H1 (cell line): ENCODE data around the gene CCDC33. TPM values are rescaled to one million over a fixed set of nuclear protein-coding genes. Genes with fewer than 3 reads are reported as not detected.
A peak's percentile ranks its signal among the peaks of the same experiment; 100 is the strongest.

Experiments
- CTCF ChIA-PET: fragments of 300-600 bp; sonication (Branson Sonifier 250); formaldehyde crosslinking; loops from one replicate; lab custom pipeline; 2021; ENCODE audit not compliant: partially characterized antibody; lab: Charles Lee
- POLR2A ChIA-PET: fragments of 300-600 bp; sonication (Branson Sonifier 250); formaldehyde crosslinking; loops from one replicate; lab custom pipeline; 2021; ENCODE audit warnings: inconsistent platforms; ENCODE audit not compliant: partially characterized antibody; lab: Charles Lee
- DNase-seq, 2 experiments: peaks; one replicate each; pipeline versions ENCODE4 v3.0.0 to v3.0.0-alpha.2; 2010 to 2022; ENCODE audit warnings: low spot score in 2 of 2, low read depth in 1 of 2, mixed read lengths in 1 of 2
- FAIRE-seq: peaks from 2 replicates; lab custom pipeline; 2011; peaks lifted over from hg19 to GRCh38; lab: Jason Lieb, UNC
- H2AFZ ChIP-seq: 2 replicates; pipeline ENCODE4 v1.8.1; 2012; ENCODE audit warnings: low read length, inconsistent platforms
- H2AK5ac ChIP-seq: 2 replicates; pipeline ENCODE4 v1.6.1; 2013; ENCODE audit warnings: low read depth, low read length
- H2BK120ac ChIP-seq: replicated peaks from 2 replicates; pipeline ENCODE3; 2013; ENCODE audit warnings: low read depth, low read length, inconsistent platforms
- H2BK12ac ChIP-seq: 2 replicates; pipeline ENCODE4 v1.6.1; 2013; ENCODE audit warnings: low read depth, low read length
- H2BK15ac ChIP-seq: 2 replicates; pipeline ENCODE4 v1.6.1; 2013; ENCODE audit warnings: low read length
- H2BK20ac ChIP-seq: 2 replicates; pipeline ENCODE4 v1.6.1; 2013; ENCODE audit warnings: low read length
- H2BK5ac ChIP-seq: 2 replicates; pipeline ENCODE4 v1.6.1; 2013; ENCODE audit warnings: low read depth, low read length
- H3K14ac ChIP-seq: 2 replicates; pipeline ENCODE4 v1.6.1; 2013; ENCODE audit warnings: inconsistent platforms; ENCODE audit not compliant: insufficient read length
- H3K18ac ChIP-seq: 2 replicates; pipeline ENCODE4 v1.6.1; 2013; ENCODE audit warnings: low read length; ENCODE audit errors: extremely low read depth
- H3K23ac ChIP-seq: 2 replicates; pipeline ENCODE4 v1.6.1; 2013; ENCODE audit warnings: inconsistent platforms; ENCODE audit not compliant: insufficient read length
- H3K23me2 ChIP-seq: 2 replicates; pipeline ENCODE4 v1.6.1; 2013; ENCODE audit warnings: low read depth, low read length
- H3K27ac ChIP-seq: 2 replicates; pipeline ENCODE4 v1.6.1; 2011; ENCODE audit warnings: low read depth, low read length, inconsistent platforms
- H3K27me3 ChIP-seq, 4 experiments: replicated peaks in 1 of 4; 1 replicate in 1 of 4; 2 replicates in 3 of 4; pipeline versions ENCODE4 v1.6.1 to v1.8.1; 2011 to 2013; ENCODE audit warnings: low read length in 3 of 4, mild to moderate bottlenecking in 3 of 4, inconsistent platforms in 2 of 4, mixed read lengths in 2 of 4, moderate library complexity in 1 of 4; ENCODE audit not compliant: control insufficient read depth in 3 of 4, insufficient read depth in 3 of 4; ENCODE audit errors: extremely low read depth in 1 of 4
- H3K36me3 ChIP-seq, 4 experiments: 2 replicates each; pipeline versions ENCODE4 v1.6.1 to v1.8.1; 2011 to 2013; ENCODE audit warnings: mild to moderate bottlenecking in 4 of 4, low read length in 3 of 4, moderate library complexity in 2 of 4, control low read depth in 1 of 4, inconsistent platforms in 1 of 4; ENCODE audit not compliant: insufficient read depth in 4 of 4, control insufficient read depth in 2 of 4
- H3K4ac ChIP-seq: replicated peaks from 2 replicates; pipeline ENCODE3; 2013; ENCODE audit warnings: low read length, low read depth, mixed read lengths, inconsistent platforms; ENCODE audit not compliant: insufficient read length
- H3K4me1 ChIP-seq, 4 experiments: replicated peaks in 1 of 4; 1 replicate in 1 of 4; 2 replicates in 3 of 4; pipeline versions ENCODE4 v1.6.1 to v1.8.1; 2011 to 2013; ENCODE audit warnings: low read length in 3 of 4, inconsistent platforms in 2 of 4, mixed read lengths in 1 of 4; ENCODE audit not compliant: insufficient read depth in 4 of 4, control insufficient read depth in 3 of 4
- H3K4me2 ChIP-seq, 2 experiments: 2 replicates each; pipeline versions ENCODE4 v1.6.1 to v1.8.1; 2011 to 2013; ENCODE audit warnings: low read depth in 2 of 2, low read length in 2 of 2, control low read depth in 1 of 2, inconsistent platforms in 1 of 2, mild to moderate bottlenecking in 1 of 2; ENCODE audit not compliant: insufficient read depth in 1 of 2
- H3K4me3 ChIP-seq, 4 experiments: fragments of 200-600, 300-600 bp in 1 of 4; sonication (generic), shearing (Covaris generic), sonication (Bioruptor Twin) in 1 of 4; 2 replicates each; pipeline versions ENCODE4 v1.5.1 to v1.8.1; 2011 to 2016; ENCODE audit warnings: low read length in 4 of 4, low read depth in 3 of 4, control low read depth in 2 of 4, inconsistent platforms in 2 of 4, mild to moderate bottlenecking in 2 of 4, mixed read lengths in 1 of 4, moderate library complexity in 1 of 4; ENCODE audit not compliant: insufficient read depth in 2 of 4; ENCODE audit errors: extremely low read depth in 1 of 4
- H3K56ac ChIP-seq: replicated peaks from 2 replicates; pipeline ENCODE3; 2013; ENCODE audit warnings: low read depth, mild to moderate bottlenecking, mixed read lengths, low read length, inconsistent platforms; ENCODE audit not compliant: insufficient read length
- H3K79me1 ChIP-seq: 2 replicates; pipeline ENCODE4 v1.6.1; 2013; ENCODE audit warnings: low read depth, low read length, control low read depth
- H3K79me2 ChIP-seq, 2 experiments: 2 replicates each; pipeline versions ENCODE4 v1.6.1 to v1.8.1; 2012 to 2013; ENCODE audit warnings: low read length in 2 of 2, mild to moderate bottlenecking in 2 of 2, inconsistent platforms in 1 of 2; ENCODE audit not compliant: insufficient read depth in 2 of 2, control insufficient read depth in 1 of 2
- H3K9ac ChIP-seq, 4 experiments: replicated peaks in 1 of 4; 1 replicate in 1 of 4; 2 replicates in 3 of 4; pipeline versions ENCODE4 v1.6.1 to v1.8.1; 2011 to 2013; ENCODE audit warnings: low read depth in 3 of 4, low read length in 3 of 4, control low read depth in 2 of 4, mild to moderate bottlenecking in 2 of 4, moderate library complexity in 2 of 4, inconsistent platforms in 1 of 4; ENCODE audit errors: extremely low read depth in 1 of 4
- H3K9me3 ChIP-seq, 2 experiments: 2 replicates each; pipeline versions ENCODE4 v1.6.1 to v1.8.1; 2012 to 2013; ENCODE audit warnings: mild to moderate bottlenecking in 2 of 2, moderate library complexity in 2 of 2, control low read depth in 1 of 2, inconsistent platforms in 1 of 2, low read depth in 1 of 2, low read length in 1 of 2, mixed read lengths in 1 of 2; ENCODE audit not compliant: insufficient read depth in 2 of 2
- H4K20me1 ChIP-seq, 2 experiments: replicated peaks in 1 of 2; 2 replicates each; pipeline versions ENCODE3 to v1.8.1; 2011 to 2013; ENCODE audit warnings: inconsistent platforms in 2 of 2, low read length in 2 of 2, mild to moderate bottlenecking in 1 of 2; ENCODE audit not compliant: insufficient read depth in 2 of 2, control insufficient read depth in 1 of 2
- H4K5ac ChIP-seq: 2 replicates; pipeline ENCODE4 v1.6.1; 2013; ENCODE audit warnings: low read length, low read depth, mixed read lengths, inconsistent platforms; ENCODE audit not compliant: insufficient read length
- H4K8ac ChIP-seq: 2 replicates; pipeline ENCODE4 v1.8.0; 2013; ENCODE audit warnings: mild to moderate bottlenecking, moderate library complexity, low read length, inconsistent platforms; ENCODE audit not compliant: insufficient read depth; ENCODE audit errors: extremely low read depth
- H4K91ac ChIP-seq: replicated peaks from 2 replicates; pipeline ENCODE3; 2013; ENCODE audit warnings: low read length, mixed read lengths, inconsistent platforms; ENCODE audit not compliant: insufficient read length
- ATF3 ChIP-seq: IDR thresholded peaks from 2 replicates; pipeline ENCODE4 v1.6.1; 2011; ENCODE audit warnings: low read depth, mild to moderate bottlenecking, low read length; ENCODE audit not compliant: insufficient read depth
- BCL11A ChIP-seq, 2 experiments: IDR thresholded peaks; one replicate each; pipeline ENCODE4 v1.6.1; 2011; ENCODE audit warnings: low read depth in 2 of 2, low read length in 2 of 2, mild to moderate bottlenecking in 2 of 2
- CREB1 ChIP-seq: IDR thresholded peaks from 2 replicates; pipeline ENCODE4 v1.6.1; 2012; ENCODE audit warnings: inconsistent platforms
- CTBP2 ChIP-seq: IDR thresholded peaks from 2 replicates; pipeline ENCODE4 v1.7.0; 2011; ENCODE audit warnings: borderline replicate concordance, mild to moderate bottlenecking, moderate library complexity, mixed read lengths, low read length; ENCODE audit not compliant: insufficient read depth, insufficient read length
- CTCF ChIP-seq, 3 experiments: IDR thresholded peaks; 1 replicate in 2 of 3; 2 replicates in 1 of 3; pipeline versions ENCODE4 v1.5.1 to v1.6.1; 2011; ENCODE audit warnings: low read length in 3 of 3, mild to moderate bottlenecking in 3 of 3, inconsistent platforms in 2 of 3, low read depth in 1 of 3, moderate library complexity in 1 of 3; ENCODE audit not compliant: insufficient read depth in 1 of 3; ENCODE audit errors: control extremely low read depth in 1 of 3
- FOSL1 ChIP-seq: IDR thresholded peaks from 2 replicates; pipeline ENCODE4 v1.6.1; 2011; ENCODE audit warnings: mild to moderate bottlenecking, low read depth, low read length, moderate library complexity; ENCODE audit not compliant: insufficient read depth
- HDAC2 ChIP-seq, 2 experiments: fragments of 300-600 bp in 1 of 2; sonication (generic) in 1 of 2; IDR thresholded peaks; 2 replicates each; pipeline ENCODE4 v1.6.1; 2011 to 2012; ENCODE audit warnings: low read depth in 2 of 2, low read length in 2 of 2, mild to moderate bottlenecking in 2 of 2, moderate library complexity in 2 of 2, borderline replicate concordance in 1 of 2, inconsistent platforms in 1 of 2
- SAP30 ChIP-seq: fragments of 300-600 bp; sonication (generic); IDR thresholded peaks from 2 replicates; pipeline ENCODE4 v1.7.1; 2012; ENCODE audit warnings: low read length, moderate library complexity, mild to moderate bottlenecking, inconsistent platforms; ENCODE audit not compliant: insufficient read depth, insufficient replicate concordance
- TEAD4 ChIP-seq: IDR thresholded peaks from 2 replicates; pipeline ENCODE4 v1.6.1; 2012; ENCODE audit warnings: low read depth, low read length, inconsistent platforms, mixed read lengths
- YY1 ChIP-seq: IDR thresholded peaks from 2 replicates; pipeline ENCODE4 v1.6.1; 2011; ENCODE audit warnings: low read depth, mild to moderate bottlenecking, low read length
- WGBS, 2 experiments: shearing (Covaris generic) in 1 of 2; methylation state at CpG; one replicate each; pipeline versions ENCODE4 v1.1.6 to v1.1.7; 2013 to 2015; ENCODE audit warnings: low lambda C conversion rate in 2 of 2, mixed read lengths in 2 of 2, inconsistent platforms in 1 of 2, low coverage in 1 of 2, missing lambda C conversion rate in 1 of 2; ENCODE audit not compliant: insufficient replicate concordance in 2 of 2, insufficient coverage in 1 of 2, insufficient read length in 1 of 2; ENCODE audit errors: extremely low coverage in 1 of 2, missing lambda C conversion rate in 1 of 2; 5-methylcytosine and 5-hydroxymethylcytosine counted together
- polyA plus RNA-seq, 7 experiments: library from polyadenylated mRNA; depleted of rRNA in 3 of 7; stranded (reverse) in 5 of 7; unstranded in 2 of 7; fragments of >200 nt in 5 of 7; fragments of 200-250 nt in 2 of 7; gene quantifications; 1 replicate in 5 of 7; 2 replicates in 1 of 7; 4 replicates in 1 of 7; pipeline versions ENCODE4 v1.2.1 to v1.2.3, GENCODE V29; 2011 to 2013; ENCODE audit warnings: missing spikeins in 2 of 7, mixed read lengths in 2 of 7
- total RNA-seq: library from RNA; stranded (reverse); fragmentation: NEBNext Ultra II Directional; extraction: Animal tissue kit (Norgen Biotek cat#: 25700); gene quantifications from 2 replicates; pipeline ENCODE4 v1.2.1, GENCODE V29; 2021

The CCDC33 gene
- total and polyA plus RNA-seq, 2 of the 8 experiments (the other 6 are each of a cell fraction or from before 2014, with no cell fraction given) = 2.0 to 2.7 TPM

GRCh38 chr15:74351670-74352069 is 115.5 kb downstream of the CCDC33 start:
- FAIRE-seq (no peak), DNase-seq (no peak)
- Histone ChIP-seq H4K91ac (no peak overlapping the region), H3K9me3 (peaks cover 8 to 9% of the 10 kb centered on the region in 2 experiments; a peak in 2 of 4 replicates), H3K14ac (no peak overlapping the region), H3K4me2 (no peak overlapping the region; a peak in 1 of 4 replicates), H3K23ac (no peak overlapping the region), H3K4me1 (peaks cover 0 to 13% (median 2%) of the 10 kb centered on the region in 4 experiments; a peak in 3 of 7 replicates), H4K20me1 (no peaks in the 10 kb centered on the region), H2BK15ac (no peak overlapping the region), H3K79me1 (no peaks in the 10 kb centered on the region), H4K5ac (no peak overlapping the region), H3K23me2 (no peaks in the 10 kb centered on the region), H4K8ac (no peak overlapping the region), H2BK12ac (no peak overlapping the region), H3K36me3 (no peaks in the 10 kb centered on the region), H2AK5ac (no peak overlapping the region), H3K4ac (no peak overlapping the region), H2BK5ac (no peak overlapping the region), H3K79me2 (no peaks in the 10 kb centered on the region), H2BK120ac (peak overlapping the region; percentile 60), H2AFZ (no peak overlapping the region), H3K18ac (no peak overlapping the region), H3K56ac (no peak overlapping the region), H3K27me3 (no peaks in the 10 kb centered on the region), H3K9ac (no peak overlapping the region), H3K4me3 (no peak overlapping the region), H3K27ac (no peak overlapping the region), H2BK20ac (no peak overlapping the region)
- ChIA-PET CTCF (interaction anchor here (0.7 to 1.2 kb wide), 2 partner anchors 8 to 131 kb away, joined by 3 read pairs; no protein-coding TSS in a partner anchor), POLR2A (no interaction called here)
- WGBS, 2 experiments = 74% methylated on average over 3 of the region's 3 CpGs; no CpG with 5 or more reads in 1 of the 2 experiments
- TF ChIP-seq CTCF (IDR thresholded peaks at IDR 0.05; ENCODE audit: control extremely low read depth in 1 of 3, insufficient read depth in 1 of 3, low read depth in 1 of 3, low read length in 3 of 3) (no peak), HDAC2 (IDR thresholded peaks at IDR 0.05; ENCODE audit: borderline replicate concordance in 1 of 2, low read depth in 2 of 2, low read length in 2 of 2) (no peak), BCL11A (IDR thresholded peaks at IDR 0.05; ENCODE audit: low read depth in 2 of 2, low read length in 2 of 2) (no peak), ATF3 (no peak), YY1 (no peak), TEAD4 (no peak), SAP30 (no peak), CREB1 (no peak), CTBP2 (no peak), FOSL1 (no peak)
